ENCODE measurements around the gene DISC1. TPM values are rescaled to one million over a fixed set of nuclear protein-coding genes. Genes with fewer than 3 reads are reported as not detected.

The DISC1 gene
- total RNA-seq, 2 donors from 2014 or later: 8.0 to 9.4 TPM

GRCh38 chr1:231866392-231867331 is 240.1 kb downstream of the DISC1 start:
- H3K27ac ChIP-seq (ENCODE audit: low read depth, low read length): no peak overlapping the region
- no peak overlapping the region for H3K4me3 ChIP-seq (ENCODE audit: low read length)
- no peaks in the 10 kb centered on the region for H3K9me3 Mint-ChIP-seq
- peaks cover 15% of the 10 kb centered on the region for H3K4me1 Mint-ChIP-seq
- no peak overlapping the region for H3K27ac Mint-ChIP-seq
- no peaks in the 10 kb centered on the region for H3K36me3 Mint-ChIP-seq (ENCODE audit: low read depth)
- no peaks in the 10 kb centered on the region for H3K27me3 Mint-ChIP-seq (ENCODE audit: insufficient read depth)
- WGBS, 2 experiments (ENCODE audit: insufficient coverage in 1 of 2, insufficient read length in 1 of 2): 33 to 40% methylated on average over 10 to 18 of the region's 18 CpGs
- H3K36me3 ChIP-seq (ENCODE audit: control insufficient read depth, insufficient read depth, low read length): no peaks in the 10 kb centered on the region
- DNase-seq: peak; percentile 84
- no peak overlapping the region for H3K9ac ChIP-seq (ENCODE audit: extremely low read depth, low read length, poor library complexity, severe bottlenecking)
- TF ChIP-seq, protein P1, sequence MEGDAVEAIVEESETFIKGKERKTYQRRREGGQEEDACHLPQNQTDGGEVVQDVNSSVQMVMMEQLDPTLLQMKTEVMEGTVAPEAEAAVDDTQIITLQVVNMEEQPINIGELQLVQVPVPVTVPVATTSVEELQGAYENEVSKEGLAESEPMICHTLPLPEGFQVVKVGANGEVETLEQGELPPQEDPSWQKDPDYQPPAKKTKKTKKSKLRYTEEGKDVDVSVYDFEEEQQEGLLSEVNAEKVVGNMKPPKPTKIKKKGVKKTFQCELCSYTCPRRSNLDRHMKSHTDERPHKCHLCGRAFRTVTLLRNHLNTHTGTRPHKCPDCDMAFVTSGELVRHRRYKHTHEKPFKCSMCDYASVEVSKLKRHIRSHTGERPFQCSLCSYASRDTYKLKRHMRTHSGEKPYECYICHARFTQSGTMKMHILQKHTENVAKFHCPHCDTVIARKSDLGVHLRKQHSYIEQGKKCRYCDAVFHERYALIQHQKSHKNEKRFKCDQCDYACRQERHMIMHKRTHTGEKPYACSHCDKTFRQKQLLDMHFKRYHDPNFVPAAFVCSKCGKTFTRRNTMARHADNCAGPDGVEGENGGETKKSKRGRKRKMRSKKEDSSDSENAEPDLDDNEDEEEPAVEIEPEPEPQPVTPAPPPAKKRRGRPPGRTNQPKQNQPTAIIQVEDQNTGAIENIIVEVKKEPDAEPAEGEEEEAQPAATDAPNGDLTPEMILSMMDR (conservative IDR thresholded peaks at IDR 0.05): peak; percentile 96
- H3K4me3 Mint-ChIP-seq: no peak overlapping the region
- H3K27me3 ChIP-seq (ENCODE audit: control insufficient read depth, insufficient read depth, low read length, poor library complexity, severe bottlenecking): no peaks in the 10 kb centered on the region
- no peaks in the 10 kb centered on the region for H3K4me1 ChIP-seq (ENCODE audit: control insufficient read depth, insufficient read depth, low read length)
- H3K9me3 ChIP-seq (ENCODE audit: control insufficient read depth, low read length): no peaks in the 10 kb centered on the region

DNA sequence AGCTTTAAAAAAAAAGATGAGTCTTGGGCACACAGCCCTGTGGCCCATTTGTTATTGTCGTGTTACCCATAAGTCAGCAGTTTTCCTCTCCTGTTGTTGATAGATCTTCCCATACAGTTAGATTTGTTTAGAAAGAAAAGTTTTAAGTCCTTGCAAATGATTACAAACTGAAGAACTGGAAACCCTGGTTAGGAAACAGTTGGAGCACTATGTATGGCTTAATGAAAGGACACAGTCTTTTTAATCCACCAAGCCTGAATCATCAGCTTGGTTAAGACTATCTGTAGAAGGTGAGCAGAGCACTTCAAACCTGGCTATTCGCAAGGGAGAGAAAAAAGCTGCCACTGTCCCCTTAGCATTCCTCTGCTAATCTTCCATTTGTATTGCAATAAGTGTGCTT is 241.0 kb downstream of the DISC1 start:
- Mint-ChIP-seq H3K27ac (no peak overlapping the region), H3K36me3 (ENCODE audit: low read depth) (no peaks in the 10 kb centered on the region), H3K4me3 (no peak overlapping the region), H3K4me1 (peaks cover 15% of the 10 kb centered on the region), H3K27me3 (ENCODE audit: insufficient read depth) (no peaks in the 10 kb centered on the region), H3K9me3 (no peaks in the 10 kb centered on the region)
- Histone ChIP-seq H3K4me3 (ENCODE audit: low read length) (no peak overlapping the region), H3K27me3 (ENCODE audit: control insufficient read depth, insufficient read depth, low read length, poor library complexity, severe bottlenecking) (no peaks in the 10 kb centered on the region), H3K36me3 (ENCODE audit: control insufficient read depth, insufficient read depth, low read length) (no peaks in the 10 kb centered on the region), H3K4me1 (ENCODE audit: control insufficient read depth, insufficient read depth, low read length) (no peaks in the 10 kb centered on the region), H3K9me3 (ENCODE audit: control insufficient read depth, low read length) (no peaks in the 10 kb centered on the region), H3K27ac (ENCODE audit: low read depth, low read length) (no peak overlapping the region), H3K9ac (ENCODE audit: extremely low read depth, low read length, poor library complexity, severe bottlenecking) (no peak overlapping the region)
- WGBS, 2 experiments (ENCODE audit: insufficient coverage in 1 of 2, insufficient read length in 1 of 2): 32% methylated on average over 2 of the region's 2 CpGs; no CpG with 5 or more reads in 1 of the 2 experiments
- no peak for DNase-seq
- TF ChIP-seq, protein P1 (conservative IDR thresholded peaks at IDR 0.05): no peak

DNA sequence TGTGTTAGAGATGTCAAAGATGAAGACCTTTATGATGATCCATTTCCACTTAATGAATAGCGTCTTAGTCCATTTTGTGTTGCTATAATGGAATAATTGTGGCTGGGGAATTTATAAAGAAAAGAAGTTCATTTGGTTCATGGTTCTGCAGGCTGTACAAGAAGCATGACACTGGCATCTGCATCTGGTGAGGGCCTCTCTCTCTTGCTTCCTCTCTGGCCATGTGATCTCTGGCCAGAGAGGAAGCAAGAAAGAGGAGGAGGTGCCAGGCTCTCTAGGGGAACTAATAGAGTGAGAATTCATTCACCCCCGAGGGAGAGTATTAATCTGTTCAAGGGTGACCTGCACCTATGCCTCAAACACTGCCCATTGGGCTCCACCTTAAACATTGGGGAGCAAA is 242.8 kb downstream of the DISC1 start:
- H3K27ac Mint-ChIP-seq: no peak overlapping the region
- H3K36me3 ChIP-seq (ENCODE audit: control insufficient read depth, insufficient read depth, low read length): no peaks in the 10 kb centered on the region
- H3K27me3 Mint-ChIP-seq (ENCODE audit: insufficient read depth): no peaks in the 10 kb centered on the region
- no peaks in the 10 kb centered on the region for H3K36me3 Mint-ChIP-seq (ENCODE audit: low read depth)
- no peak overlapping the region for H3K4me3 Mint-ChIP-seq
- no peaks in the 10 kb centered on the region for H3K9me3 Mint-ChIP-seq
- peaks cover 15% of the 10 kb centered on the region for H3K4me1 Mint-ChIP-seq
- no peaks in the 10 kb centered on the region for H3K4me1 ChIP-seq (ENCODE audit: control insufficient read depth, insufficient read depth, low read length)
- no peak for DNase-seq
- H3K9me3 ChIP-seq (ENCODE audit: control insufficient read depth, low read length): no peaks in the 10 kb centered on the region
- TF ChIP-seq, protein P1 (conservative IDR thresholded peaks at IDR 0.05): no peak
- WGBS, 2 experiments (ENCODE audit: insufficient coverage in 1 of 2, insufficient read length in 1 of 2): 89 to 100% methylated on average over 2 of the region's 2 CpGs
- no peak overlapping the region for H3K9ac ChIP-seq (ENCODE audit: extremely low read depth, low read length, poor library complexity, severe bottlenecking)
- H3K27ac ChIP-seq (ENCODE audit: low read depth, low read length): no peak overlapping the region
- H3K4me3 ChIP-seq (ENCODE audit: low read length): no peak overlapping the region
- no peaks in the 10 kb centered on the region for H3K27me3 ChIP-seq (ENCODE audit: control insufficient read depth, insufficient read depth, low read length, poor library complexity, severe bottlenecking)
